Esophagus mucosa (tissue), 1 donor: ENCODE results near the gene CLDN6. TPM values are rescaled to one million over a fixed set of nuclear protein-coding genes. Genes with fewer than 3 reads are reported as not detected.

Experiments
- ATAC-seq: fragments of 200-7000 bp; cut with Tn5 transposase; one replicate; pipeline ENCODE4 v1.9.1; 2020
- total RNA-seq: library from RNA; stranded (reverse); gene quantifications from one replicate; pipeline ENCODE4 v1.2.4, GENCODE V29; 2023
- donor health status: DM: yes; HTN: yes; CAD: no.

Gene CLDN6
- total RNA-seq, 1 donor from 2014 or later, result not detected

DNA sequence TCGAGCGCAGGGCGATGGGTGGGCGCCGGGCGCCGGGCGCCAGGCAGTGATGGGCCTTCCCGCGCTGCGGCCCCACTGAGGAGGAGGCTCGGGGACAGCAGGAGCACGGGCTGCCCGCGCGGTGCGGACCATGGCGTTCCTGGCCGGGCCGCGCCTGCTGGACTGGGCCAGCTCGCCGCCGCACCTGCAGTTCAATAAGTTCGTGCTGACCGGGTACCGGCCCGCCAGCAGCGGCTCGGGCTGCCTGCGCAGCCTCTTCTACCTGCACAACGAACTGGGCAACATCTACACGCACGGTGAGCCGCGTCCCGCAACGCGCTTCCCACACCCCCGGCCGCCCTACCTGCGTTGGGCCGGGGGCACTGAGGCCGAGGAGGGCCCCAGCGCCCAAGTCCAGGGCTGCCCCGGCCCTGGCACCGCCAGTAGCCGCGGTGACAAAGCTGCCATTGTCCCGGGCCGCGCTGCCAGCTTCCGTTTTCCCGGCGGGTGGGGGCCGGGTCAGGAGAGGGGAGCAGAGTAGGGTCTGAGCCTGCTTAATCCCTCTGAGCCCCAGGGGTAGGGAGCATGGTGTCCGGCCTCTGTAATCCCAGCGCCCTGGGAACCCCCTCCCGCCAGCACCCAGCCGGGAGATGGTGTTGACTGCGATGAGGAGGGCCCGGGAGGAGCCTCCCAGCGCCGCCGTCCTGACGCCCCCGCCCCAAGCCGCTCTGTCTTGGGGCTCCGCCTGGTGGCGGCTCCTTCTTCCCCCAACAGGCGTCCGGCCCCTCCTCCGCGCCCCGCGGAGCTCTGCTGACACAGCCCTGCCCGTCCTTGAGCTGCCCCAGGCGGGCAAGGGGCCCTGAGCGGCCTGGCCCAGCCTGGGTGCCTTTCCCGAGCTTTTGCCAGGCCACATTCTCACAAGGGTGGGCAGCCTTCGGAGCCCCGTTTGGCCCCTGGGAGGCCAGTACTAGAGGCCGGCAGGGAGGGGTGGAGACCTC is 48.1 kb downstream of the CLDN6 start:
- ATAC-seq, result peak; percentile 50

DNA sequence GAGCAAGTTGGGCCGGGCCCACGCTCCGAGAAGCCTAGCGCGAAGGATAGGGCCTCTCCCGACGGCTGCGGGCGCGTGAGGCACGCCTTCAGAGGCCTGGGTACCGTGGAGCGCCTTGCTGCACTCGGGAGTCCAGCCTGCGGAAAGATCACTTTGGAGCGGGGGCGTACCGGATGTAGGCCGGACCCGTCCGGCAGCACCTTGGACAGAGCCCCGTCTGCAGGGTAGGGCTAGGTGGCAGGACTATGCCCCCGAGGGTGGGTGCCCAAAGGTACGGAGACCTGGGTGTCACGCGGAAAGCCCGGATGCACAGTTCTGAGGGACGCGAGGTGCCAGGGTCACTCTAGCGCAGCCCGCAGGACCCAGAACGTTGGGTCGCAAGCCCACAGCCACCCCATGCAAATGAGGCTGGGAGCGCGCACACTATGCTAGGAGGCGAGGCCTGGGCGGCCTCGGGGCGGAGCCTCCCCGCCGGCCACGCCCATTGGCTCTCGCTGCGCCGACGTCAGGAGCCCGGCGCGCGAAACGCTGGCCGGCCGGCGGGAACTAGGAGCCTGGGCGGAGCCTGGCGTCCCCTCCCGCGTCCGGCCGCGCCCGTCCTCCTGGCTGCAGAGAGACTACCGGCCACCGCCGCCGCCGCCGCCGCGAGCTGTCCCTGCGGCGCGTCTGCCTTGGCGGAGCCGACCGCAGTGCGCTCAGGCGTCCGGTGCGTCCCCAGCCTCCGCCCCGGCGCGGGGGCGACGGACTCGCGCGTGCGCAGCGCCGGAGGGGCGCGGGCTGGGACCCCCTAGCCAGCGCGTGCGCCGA is 49.0 kb downstream of the CLDN6 start, which contains the start of gene PAQR4:
PAQR4 (plus strand) TSS at position 611 of the 807 bp plus-strand sequence. CDS start 327 bp downstream, outside the sequence.
- ATAC-seq, result peak; percentile 78

DNA sequence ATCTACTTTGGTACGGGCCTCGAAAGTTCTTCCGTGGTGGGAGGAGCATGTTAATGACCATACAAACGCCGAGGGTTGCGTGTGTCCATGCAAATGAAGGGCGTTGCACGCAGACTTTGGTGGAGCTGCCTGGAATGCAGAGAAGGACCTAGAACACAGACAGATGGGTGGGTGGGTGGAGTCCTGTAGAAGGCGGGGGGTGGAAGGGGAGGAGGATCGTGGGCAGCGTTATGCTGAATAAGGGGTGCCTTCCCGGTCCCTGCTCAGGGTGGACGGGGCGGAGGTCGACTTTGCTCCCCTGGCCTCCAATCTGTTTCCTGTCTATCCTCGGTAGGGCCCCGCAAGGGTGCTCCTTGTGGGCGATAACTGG is 49.6 kb downstream of the CLDN6 start:
- ATAC-seq, result no peak

DNA sequence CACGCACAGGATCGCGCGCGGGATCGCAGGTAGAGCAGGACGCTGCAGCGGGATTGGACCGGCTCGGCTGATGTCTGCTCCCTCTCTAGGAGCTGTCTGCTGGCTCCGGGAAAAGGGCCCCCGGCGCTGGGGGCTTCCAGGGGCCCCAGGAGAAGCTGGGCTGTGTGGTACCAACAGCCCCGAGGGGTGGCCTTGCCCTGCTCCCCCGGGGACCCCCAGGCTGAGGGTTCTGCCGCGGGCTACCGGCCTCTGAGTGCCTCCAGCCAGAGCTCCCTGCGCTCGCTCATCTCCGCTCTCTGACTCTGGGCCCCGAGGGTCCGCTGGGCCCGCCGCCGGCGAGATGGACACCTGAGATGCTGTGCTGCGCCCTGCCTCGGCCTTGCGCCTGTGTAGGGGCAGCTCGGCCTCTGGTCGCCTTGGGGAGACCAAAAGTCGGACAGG is 50.2 kb downstream of the CLDN6 start:
- no peak for ATAC-seq

DNA sequence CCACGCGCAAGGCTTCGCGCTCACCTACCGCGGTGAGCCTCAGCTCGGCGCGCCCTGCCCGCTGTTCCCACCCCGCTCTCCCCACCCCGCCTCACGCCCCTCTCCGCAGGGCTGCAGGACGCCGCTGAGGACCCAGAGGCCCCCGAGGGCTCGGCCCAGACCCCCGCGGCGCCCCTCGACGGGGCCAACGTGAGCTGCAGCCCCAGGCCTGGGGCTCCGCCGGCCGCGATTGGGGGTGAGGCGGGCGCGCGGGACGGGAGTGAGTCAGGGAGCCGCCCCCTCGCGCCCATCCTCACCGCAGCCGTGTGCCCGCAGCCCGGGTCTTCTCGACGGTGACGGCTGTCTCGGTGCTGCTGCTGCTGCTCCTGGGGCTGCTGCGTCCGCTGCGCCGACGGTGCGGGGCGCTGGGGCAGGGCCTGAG is 50.8 kb downstream of the CLDN6 start:
- no peak for ATAC-seq

DNA sequence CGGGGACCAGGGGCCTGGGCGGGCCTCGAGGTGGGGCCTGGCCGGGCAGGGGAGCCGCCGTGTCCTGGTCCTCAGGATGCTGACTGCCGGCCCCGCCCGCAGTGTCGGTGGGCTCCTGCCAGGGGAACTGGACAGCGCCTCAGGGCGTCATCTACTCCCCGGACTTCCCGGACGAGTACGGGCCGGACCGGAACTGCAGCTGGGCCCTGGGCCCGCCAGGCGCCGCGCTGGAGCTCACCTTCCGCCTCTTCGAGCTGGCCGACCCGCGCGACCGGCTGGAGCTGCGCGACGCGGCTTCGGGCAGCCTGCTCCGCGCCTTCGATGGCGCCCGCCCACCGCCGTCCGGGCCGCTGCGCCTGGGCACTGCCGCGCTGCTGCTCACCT is 51.2 kb downstream of the CLDN6 start:
- ATAC-seq, result no peak

DNA sequence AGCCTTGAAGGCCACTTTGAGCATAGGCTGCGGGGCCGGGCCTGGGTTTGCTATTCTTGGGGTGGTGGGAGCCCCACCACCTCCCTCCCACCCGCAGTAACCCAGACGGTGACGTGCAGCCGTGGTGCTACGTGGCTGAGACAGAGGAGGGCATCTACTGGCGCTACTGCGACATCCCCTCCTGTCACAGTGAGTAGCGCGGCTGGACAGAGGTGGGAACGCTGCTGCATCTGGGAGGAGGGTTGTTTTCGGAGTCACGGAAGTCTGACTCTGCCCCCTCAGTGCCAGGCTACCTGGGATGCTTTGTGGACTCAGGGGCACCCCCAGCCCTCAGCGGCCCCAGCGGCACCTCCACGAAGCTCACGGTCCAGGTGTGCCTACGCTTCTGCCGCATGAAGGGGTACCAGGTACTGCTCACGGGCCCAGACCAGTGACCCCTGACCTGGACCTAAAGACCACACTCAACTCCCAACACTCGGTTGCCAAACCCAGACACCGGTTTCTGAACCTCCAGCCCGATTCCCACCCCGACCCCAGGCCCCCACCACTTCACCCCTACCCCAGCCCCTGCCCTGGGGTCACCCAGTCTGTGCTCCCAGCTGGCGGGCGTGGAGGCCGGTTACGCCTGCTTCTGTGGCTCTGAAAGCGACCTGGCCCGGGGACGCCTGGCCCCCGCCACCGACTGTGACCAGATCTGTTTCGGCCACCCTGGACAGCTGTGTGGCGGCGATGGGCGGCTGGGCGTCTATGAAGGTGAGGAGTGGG is 51.8 kb downstream of the CLDN6 start:
- ATAC-seq, result no peak

Other genes with a start within 250 kb of the CLDN6 start
- 310 TPM for gene ELOB, start 240.9 kb downstream of the CLDN6 start, total RNA-seq
- not detected for gene PRSS33, start 230.6 kb downstream of the CLDN6 start, total RNA-seq
- not detected for gene PRSS41, start 219.7 kb downstream of the CLDN6 start, total RNA-seq
- 6.9 TPM for gene PRSS21, start 200.9 kb downstream of the CLDN6 start, total RNA-seq
- 15.3 TPM for gene ZG16B, start 187.9 kb downstream of the CLDN6 start, total RNA-seq
- gene PRSS22, start 160.0 kb downstream of the CLDN6 start, total RNA-seq, result 97.0 TPM
- 19.5 TPM for gene FLYWCH2, start 135.0 kb downstream of the CLDN6 start, total RNA-seq
- 16.4 TPM for gene FLYWCH1, start 106.3 kb downstream of the CLDN6 start, total RNA-seq
- gene KREMEN2, start 53.9 kb downstream of the CLDN6 start, total RNA-seq, result 1.3 TPM
- 11.1 TPM for gene PAQR4, start 48.8 kb downstream of the CLDN6 start, total RNA-seq
- 16.9 TPM for gene PKMYT1, start 37.7 kb downstream of the CLDN6 start, total RNA-seq
- not detected for gene CLDN9, start 5.3 kb downstream of the CLDN6 start, total RNA-seq
- gene TNFRSF12A, start 2.2 kb upstream of the CLDN6 start, total RNA-seq, result 11.7 TPM
- 26.6 TPM for gene HCFC1R1, start 5.8 kb upstream of the CLDN6 start, total RNA-seq
- gene THOC6, start 5.9 kb upstream of the CLDN6 start, total RNA-seq, result 21.3 TPM
- 62.0 TPM for gene BICDL2, start 18.8 kb upstream of the CLDN6 start, total RNA-seq
- gene MMP25, start 28.4 kb upstream of the CLDN6 start, total RNA-seq, result 0.80 TPM
- 3.7 TPM for gene IL32, start 47.5 kb upstream of the CLDN6 start, total RNA-seq
- not detected for gene ZSCAN10, start 81.1 kb upstream of the CLDN6 start, total RNA-seq
- gene ZNF205, start 94.4 kb upstream of the CLDN6 start, total RNA-seq, result 5.6 TPM
- gene ZNF213, start 116.8 kb upstream of the CLDN6 start, total RNA-seq, result 9.7 TPM
- not detected for gene OR1F1, start 170.0 kb upstream of the CLDN6 start, total RNA-seq
- 4.1 TPM for gene ZNF200, start 217.0 kb upstream of the CLDN6 start, total RNA-seq
- gene MEFV, start 238.4 kb upstream of the CLDN6 start, total RNA-seq, result 0.52 TPM